K562 (cell line): ENCODE results near the gene TFAM. TPM values are rescaled to one million over a fixed set of nuclear protein-coding genes. Genes with fewer than 3 reads are reported as not detected.
A peak's percentile ranks its signal among the peaks of the same experiment; 100 is the strongest.

ENCODE experiments used
- ATAC-seq: fragments of 200-7000 bp; cut with Tn5 transposase; 3 replicates; pipeline ENCODE4 v1.9.1; 2020; ENCODE audit warnings: moderate library complexity
- BruUV-seq: library from RNA; stranded (reverse); fragments of 400-500 nt; replicated peaks from 2 replicates; lab custom pipeline; 2021; lab: Mats Ljungman, UMichigan
- CTCF ChIA-PET: fragments of 300-600 bp; formaldehyde crosslinking; extraction: SDS; loops from one replicate; lab custom pipeline; 2021; ENCODE audit warnings: low intra/inter-chr PET ratio; lab: Yijun Ruan, JAX
- POLR2A ChIA-PET: fragments of 300-600, 350-650 bp; sonication (Branson Sonifier 250); formaldehyde crosslinking; extraction: SDS; loops from one replicate; lab custom pipeline; 2021; ENCODE audit warnings: antibody characterized with exemption, inconsistent platforms; lab: Yijun Ruan, JAX
- DNase-seq, 4 experiments: peaks; one replicate each; pipeline versions ENCODE4 v3.0.0 to v3.0.0-alpha.2; 2011 to 2018; ENCODE audit warnings: low spot score in 3 of 4, mixed read lengths in 3 of 4; ENCODE audit errors: extremely low read depth in 1 of 4
- FAIRE-seq: peaks from 2 replicates; lab custom pipeline; 2011; peaks lifted over from hg19 to GRCh38; lab: Jason Lieb, UNC
- H2AFZ ChIP-seq: 2 replicates; pipeline ENCODE4 v1.6.0; 2011; ENCODE audit warnings: low read depth, low read length, control low read depth, inconsistent platforms
- H3K27ac ChIP-seq: fragments of 200-600 bp; 3 replicates; pipeline ENCODE4 v1.8.0; 2011; ENCODE audit warnings: low read depth, mild to moderate bottlenecking, control low read depth, inconsistent platforms, low read length, moderate library complexity, mixed read lengths; ENCODE audit errors: extremely low read depth
- H3K27me3 ChIP-seq, 2 experiments: fragments of 300-600 bp in 1 of 2; 2 replicates in 1 of 2; 3 replicates in 1 of 2; pipeline versions ENCODE4 v1.6.0 to v1.8.0; 2011; ENCODE audit warnings: inconsistent platforms in 2 of 2, low read length in 2 of 2, mild to moderate bottlenecking in 1 of 2, mixed read lengths in 1 of 2, moderate library complexity in 1 of 2; ENCODE audit not compliant: control insufficient read depth in 2 of 2, insufficient read depth in 2 of 2
- H3K36me3 ChIP-seq: fragments of 300-600 bp; 3 replicates; pipeline ENCODE4 v1.8.0; 2011; ENCODE audit warnings: mild to moderate bottlenecking, low read length, inconsistent platforms; ENCODE audit not compliant: control insufficient read depth, insufficient read depth
- H3K4me1 ChIP-seq, 2 experiments: fragments of 200-600 bp in 1 of 2; replicated peaks in 1 of 2; 2 replicates in 1 of 2; 3 replicates in 1 of 2; pipeline versions ENCODE4 v1.5.1 to v1.8.0; 2011; ENCODE audit warnings: inconsistent platforms in 2 of 2, low read length in 2 of 2, mild to moderate bottlenecking in 1 of 2, mixed read lengths in 1 of 2, moderate library complexity in 1 of 2; ENCODE audit not compliant: control insufficient read depth in 2 of 2, insufficient read depth in 2 of 2
- H3K4me2 ChIP-seq: 2 replicates; pipeline ENCODE4 v1.6.1; 2011; ENCODE audit warnings: low read length, control low read depth, inconsistent platforms, mixed read lengths; ENCODE audit not compliant: insufficient read depth
- H3K4me3 ChIP-seq: fragments of 200-600 bp; sonication (generic), shearing (Covaris generic); 2 replicates; pipeline ENCODE4 v1.5.1; 2016; ENCODE audit warnings: control low read depth, inconsistent platforms
- H3K79me2 ChIP-seq: fragments of 200-600 bp; 3 replicates; pipeline ENCODE4 v1.8.0; 2011; ENCODE audit warnings: low read length, inconsistent platforms; ENCODE audit not compliant: control insufficient read depth, insufficient read depth
- H3K9ac ChIP-seq, 2 experiments: 2 replicates each; pipeline versions ENCODE4 v1.6.0 to v1.6.1; 2011; ENCODE audit warnings: low read depth in 2 of 2, low read length in 2 of 2, control low read depth in 1 of 2, inconsistent platforms in 1 of 2, mild to moderate bottlenecking in 1 of 2, mixed read lengths in 1 of 2; ENCODE audit not compliant: insufficient read depth in 1 of 2
- H3K9me1 ChIP-seq: one replicate; pipeline ENCODE4 v1.6.0; 2011; ENCODE audit warnings: inconsistent platforms, mild to moderate bottlenecking, low read length, moderate library complexity; ENCODE audit not compliant: control insufficient read depth, insufficient read depth
- H3K9me3 ChIP-seq: replicated peaks from 2 replicates; pipeline ENCODE4 v1.5.1; 2011; ENCODE audit warnings: low read depth, low read length, inconsistent platforms; ENCODE audit not compliant: control insufficient read depth, insufficient read depth
- H4K20me1 ChIP-seq: replicated peaks from 2 replicates; pipeline ENCODE4 v1.6.1; 2011; ENCODE audit warnings: low read length, inconsistent platforms, mixed read lengths; ENCODE audit not compliant: control insufficient read depth, insufficient read depth
- CEBPG ChIP-seq, 3 experiments: fragments of 200-800 bp in 1 of 3; sonication (Bioruptor generic) in 1 of 3; sonication (generic) in 1 of 3; formaldehyde crosslinking in 1 of 3; IDR thresholded peaks in 2 of 3; conservative IDR thresholded peaks in 1 of 3; 2 replicates each; pipeline versions ENCODE4 v1.6.1 to v1.8.0; 2016 to 2022; ENCODE audit warnings: missing compliant biosample characterization in 2 of 3, missing genetic modification characterization in 2 of 3, mild to moderate bottlenecking in 1 of 3, missing genetic modification reagents in 1 of 3
- RFX1 ChIP-seq: fragments of 450-650 bp; IDR thresholded peaks from 2 replicates; pipeline ENCODE4 v1.6.1; 2016; ENCODE audit warnings: mild to moderate bottlenecking, moderate library complexity
- ZNF253 ChIP-seq: fragments of 250-450 bp; sonication (Bioruptor Pico); conservative IDR thresholded peaks from 2 replicates; pipeline ENCODE4 v1.6.1; 2021; ENCODE audit warnings: mild to moderate bottlenecking
- WGBS: fragments of 100-300 bp; shearing (Covaris generic); methylation state at CpG from one replicate; pipeline ENCODE4 v1.1.6; 2016; ENCODE audit warnings: low coverage, mixed read lengths; ENCODE audit not compliant: insufficient coverage; ENCODE audit errors: missing lambda C conversion rate; 5-methylcytosine and 5-hydroxymethylcytosine counted together
- in situ Hi-C: fragments of 300-500 bp; cut with MboI; formaldehyde crosslinking; loops from 4 replicates; pipeline ENCODE4 v1.15.0; 2018; ENCODE audit warnings: inconsistent platforms, mixed read lengths
- intact Hi-C: fragments of 100-400 bp; cut with micrococcal nuclease; formaldehyde crosslinking; loops from 2 replicates; pipeline ENCODE4 v1.14.2; 2022
- polyA plus RNA-seq, 8 experiments: library from polyadenylated mRNA; depleted of rRNA in 4 of 8; stranded (reverse) in 5 of 8; unstranded in 3 of 8; fragments of >200 nt; fragmentation: Nextera tagmentation in 2 of 8; fragmentation: Illumina TruSeq in 1 of 8; extraction: Ambion mirVana in 2 of 8; extraction: Trizol in 1 of 8; gene quantifications; 2 replicates each; pipeline versions ENCODE4 v1.2.1 to v1.2.3, GENCODE V29; 2011 to 2014; ENCODE audit warnings: inconsistent platforms in 1 of 8, missing spikeins in 1 of 8
- total RNA-seq, 7 experiments: library from RNA; depleted of rRNA in 6 of 7; stranded (reverse); fragments of >200 nt in 6 of 7; fragmentation: Illumina TruSeq in 2 of 7; extraction: Trizol in 2 of 7; gene quantifications; 2 replicates each; pipeline versions ENCODE4 v1.2.1 to v1.2.3, GENCODE V29; 2011 to 2021; ENCODE audit warnings: low replicate concordance in 1 of 7

TFAM gene
- total and polyA plus RNA-seq, 9 of the 15 experiments (the other 6 are each of a cell fraction or from before 2014, with no cell fraction given) = 74.3 to 227 (median 155) TPM

- no peak for TF ChIP-seq CEBPG (CRISPR knock-in tag; IDR thresholded peaks at IDR 0.05)
- TF ChIP-seq CEBPG (tag; conservative IDR thresholded peaks at IDR 0.05 in 1 of 2, IDR thresholded peaks at IDR 0.05 in 1 of 2) = no peak
- TF ChIP-seq, all 486 proteins: peak for 0
Observed at GRCh38 chr10:58356756-58357155, 28.5 kb upstream of the TFAM start (continued).

- H3K79me2 ChIP-seq = 0 out of 3 replicates have a peak, but pooled peaks cover 2% of the 10 kb centered on the region
- H3K4me2 ChIP-seq = no peak overlapping the region
- no peaks in the 10 kb centered on the region for H3K27me3 ChIP-seq
- in situ Hi-C loops (no loop called here), intact Hi-C loops (no loop called here)
- H3K27ac ChIP-seq = no peak overlapping the region
- no peak for ATAC-seq
- WGBS = 63% methylated on average over 4 of the region's 4 CpGs
- no peak for FAIRE-seq
- H3K4me1 ChIP-seq = no peaks in the 10 kb centered on the region
- TF ChIP-seq ZNF253 (CRISPR knock-in tag) = no peak
- TF ChIP-seq RFX1 = peak; percentile 53; the same call in 1 of the 2 replicates
- ChIA-PET CTCF (no interaction called here), POLR2A (interaction anchor here (0.6 to 0.9 kb wide), 3 partner anchors 10 to 28 kb away, joined by 3 read pairs; no protein-coding TSS in a partner anchor)
- BruUV-seq = no TSS peak
- H2AFZ ChIP-seq = no peak overlapping the region
- H4K20me1 ChIP-seq = no peaks in the 10 kb centered on the region
- DNase-seq = no peak
- H3K9me3 ChIP-seq = no peaks in the 10 kb centered on the region
- no peak overlapping the region for H3K9ac ChIP-seq
- no peak overlapping the region for H3K4me3 ChIP-seq
- H3K9me1 ChIP-seq = no peaks in the 10 kb centered on the region
- peaks cover 12% of the 10 kb centered on the region; the same call in 1 of the 3 replicates for H3K36me3 ChIP-seq
Observed at GRCh38 chr10:58358314-58358933, 26.8 kb upstream of the TFAM start.
